NCI-H526 treated with DMSO at 0.1 percent for 48 hours (cell line): ENCODE data around the gene TNFRSF4.

Source experiments
- DNase-seq: peaks from one replicate; lab custom pipeline; 2025; lab: John Stamatoyannopoulos, UW

The TNFRSF4 gene

DNA sequence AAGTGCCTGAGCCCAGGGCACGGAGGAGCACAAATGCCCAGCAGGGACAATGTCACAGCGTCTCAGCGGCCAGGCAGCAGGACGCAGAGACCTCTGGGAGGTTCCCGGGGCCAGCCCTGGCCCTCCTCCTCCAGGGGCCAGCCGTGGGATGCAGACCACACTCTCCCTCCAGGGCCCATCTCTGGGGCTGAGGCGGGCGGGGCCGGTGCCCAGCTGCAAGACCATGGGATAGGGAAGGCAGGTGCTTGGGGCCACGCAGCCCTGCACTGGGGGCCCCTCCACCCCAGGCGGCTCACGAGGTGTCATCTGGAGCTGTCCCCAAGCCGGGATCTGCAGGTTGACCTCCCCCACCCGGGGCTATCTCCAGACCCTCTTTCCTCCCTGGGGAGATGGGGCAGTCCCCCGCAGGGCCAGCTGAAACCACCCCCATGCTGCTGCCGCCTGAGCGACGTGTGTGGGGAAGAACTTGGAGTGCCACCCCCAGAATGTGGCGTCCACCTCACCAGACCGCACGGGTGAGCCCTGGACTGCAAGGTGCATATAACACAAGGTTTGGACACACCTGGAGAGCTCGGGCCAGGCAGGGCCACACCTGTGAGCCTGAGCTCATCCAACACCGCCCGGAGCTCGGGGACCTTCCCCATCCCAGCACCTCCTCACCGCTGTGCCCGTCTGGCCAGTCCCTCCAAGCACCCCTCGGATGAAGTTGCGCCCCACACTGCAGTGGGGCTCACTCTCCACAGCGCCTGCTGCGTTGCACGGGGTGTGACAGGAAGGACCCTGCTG, 44.3 kb downstream of the TNFRSF4 start:
- no peak for DNase-seq

DNA sequence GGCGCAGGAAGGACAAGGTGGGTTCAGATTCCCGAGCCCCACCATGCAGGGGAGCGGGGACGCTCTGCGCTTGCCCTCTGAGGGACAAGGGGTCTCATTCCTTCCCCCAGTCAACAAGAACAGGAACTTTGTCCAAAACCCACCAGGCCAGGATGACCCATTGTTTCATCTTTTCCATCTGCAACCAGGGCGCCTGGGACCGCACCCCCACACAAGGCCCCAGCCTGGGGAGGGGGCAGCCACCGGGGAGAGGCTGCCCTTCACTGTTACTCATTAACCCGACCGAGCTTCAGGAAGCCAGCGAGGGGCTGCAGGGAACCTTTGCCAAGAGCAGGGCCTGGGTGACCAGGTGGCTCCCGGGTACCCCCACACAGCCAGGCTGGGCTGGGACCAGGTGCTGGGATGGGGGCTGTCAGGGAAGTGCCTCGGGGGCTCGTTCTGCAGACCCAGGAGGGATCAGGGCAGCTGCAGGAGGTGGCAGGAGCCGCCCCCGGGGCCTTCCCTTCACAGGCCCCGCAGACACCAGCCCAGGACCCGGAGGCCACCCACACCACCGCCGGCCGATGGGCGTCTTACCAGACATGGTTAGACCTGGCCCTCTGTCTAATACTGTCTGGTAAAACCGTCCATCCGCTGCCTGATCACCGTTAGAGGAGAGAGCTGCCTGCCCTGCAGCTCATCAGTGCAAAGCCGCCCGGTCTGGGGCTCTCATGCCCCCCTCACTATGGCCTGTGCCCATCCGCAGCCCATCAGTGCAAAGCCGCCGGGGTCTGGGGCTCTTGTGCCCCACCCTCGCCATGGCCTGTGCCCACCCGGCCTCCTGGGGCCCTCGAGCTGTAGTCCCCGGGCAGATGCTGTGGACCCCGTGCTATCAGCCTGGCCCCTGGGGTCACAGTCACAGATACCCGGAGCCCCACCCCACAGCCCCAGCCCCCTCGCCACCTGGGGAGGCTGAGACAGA, 45.2 kb downstream of the TNFRSF4 start:
- no peak for DNase-seq

DNA sequence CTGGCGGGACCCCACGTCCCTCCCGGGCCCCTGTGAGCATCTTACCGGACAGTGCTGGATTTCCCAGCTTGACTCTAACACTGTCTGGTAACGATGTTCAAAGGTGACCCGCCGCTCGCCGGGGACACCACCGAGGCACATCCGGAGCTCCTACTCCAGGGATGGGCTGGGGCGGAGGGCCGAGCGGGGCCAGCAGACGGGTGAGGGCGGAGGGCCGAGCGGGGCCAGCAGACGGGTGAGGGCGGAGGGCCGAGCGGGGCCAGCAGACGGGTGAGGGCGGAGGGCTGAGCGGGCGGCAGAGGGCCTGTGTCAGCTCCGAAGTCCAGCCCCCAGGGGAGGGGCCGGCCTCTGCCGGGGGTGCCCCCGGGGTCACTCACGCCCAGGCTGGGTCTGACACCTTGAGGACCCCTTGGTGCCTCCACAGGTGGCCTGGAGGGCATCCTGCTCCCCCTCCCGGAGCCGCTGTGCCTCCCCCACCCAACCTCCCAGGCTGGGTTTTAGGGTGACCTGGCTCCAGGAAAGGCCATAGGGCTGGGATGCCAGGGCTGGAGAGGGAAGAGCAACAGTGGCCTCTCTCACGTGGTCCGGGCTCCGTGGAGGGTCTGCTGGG, 46.0 kb downstream of the TNFRSF4 start:
- DNase-seq = no peak

GRCh38 chr1:1167398-1167821, 46.5 kb downstream of the TNFRSF4 start:
- no peak for DNase-seq

DNA sequence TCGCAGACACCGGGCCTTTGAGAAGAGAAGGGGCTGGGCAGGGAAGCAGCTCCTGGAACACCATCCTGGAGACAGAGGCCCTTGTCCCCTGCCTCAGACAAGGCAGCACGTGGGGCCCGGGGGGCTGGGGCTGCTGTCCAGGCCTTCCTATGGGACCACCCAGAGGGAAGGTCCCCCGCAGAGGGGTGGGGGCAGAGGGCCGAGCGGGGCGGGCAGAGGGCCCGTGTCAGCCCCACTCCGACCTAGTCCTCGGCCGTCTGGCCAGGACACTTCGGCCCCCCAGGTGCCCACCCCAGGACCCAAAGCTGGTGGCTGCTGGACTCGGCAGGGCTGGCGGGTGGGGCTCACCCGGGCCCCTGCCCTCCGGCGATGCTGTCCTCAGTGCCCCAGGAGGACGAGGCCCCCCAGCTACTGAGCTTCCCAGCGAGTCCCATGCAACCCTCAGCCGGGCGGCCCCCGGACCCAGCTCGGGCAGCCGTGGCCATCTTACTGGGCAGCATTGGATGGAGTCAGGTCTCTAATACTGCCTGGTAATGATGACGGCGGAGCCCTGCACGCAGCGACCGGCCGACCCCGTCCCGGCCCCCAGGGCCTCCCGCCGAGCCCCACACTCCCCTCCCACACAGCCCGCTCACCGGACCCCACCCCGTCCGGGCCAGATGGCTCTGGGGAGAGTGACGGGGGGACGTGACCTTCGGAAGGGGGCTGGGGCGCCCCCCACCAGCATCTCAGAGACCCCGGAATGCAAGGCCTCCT, 47.1 kb downstream of the TNFRSF4 start:
- no peak for DNase-seq

DNA sequence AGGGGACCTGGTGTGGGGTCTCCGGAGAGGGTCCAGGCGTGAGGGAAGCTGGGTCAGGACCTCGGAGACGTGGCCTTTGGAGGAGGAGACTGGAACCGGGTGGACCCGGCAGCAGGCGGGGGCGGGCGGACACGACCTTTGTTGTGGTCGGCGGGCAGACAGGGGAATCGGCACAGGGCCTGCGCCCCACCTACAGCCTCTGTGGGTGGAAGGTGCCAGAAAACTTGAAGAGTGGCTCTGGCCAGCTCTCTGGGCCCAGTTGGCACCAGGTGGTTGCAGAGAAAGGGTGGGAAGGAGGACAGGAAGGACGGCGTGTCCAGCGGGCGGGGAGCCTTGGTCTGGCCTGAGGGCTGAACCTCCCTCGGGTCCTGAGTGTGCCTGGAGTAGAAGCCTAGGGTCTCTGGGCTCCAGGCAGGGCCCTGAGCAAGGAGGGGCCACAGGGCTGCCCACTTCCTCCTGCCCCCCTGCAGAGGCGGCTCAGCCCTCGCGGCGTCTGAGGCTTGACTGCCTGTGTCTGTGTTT, 48.0 kb downstream of the TNFRSF4 start:
- no peak for DNase-seq

GRCh38 chr1:1165485-1165884, 48.5 kb downstream of the TNFRSF4 start:
- DNase-seq = no peak

DNA sequence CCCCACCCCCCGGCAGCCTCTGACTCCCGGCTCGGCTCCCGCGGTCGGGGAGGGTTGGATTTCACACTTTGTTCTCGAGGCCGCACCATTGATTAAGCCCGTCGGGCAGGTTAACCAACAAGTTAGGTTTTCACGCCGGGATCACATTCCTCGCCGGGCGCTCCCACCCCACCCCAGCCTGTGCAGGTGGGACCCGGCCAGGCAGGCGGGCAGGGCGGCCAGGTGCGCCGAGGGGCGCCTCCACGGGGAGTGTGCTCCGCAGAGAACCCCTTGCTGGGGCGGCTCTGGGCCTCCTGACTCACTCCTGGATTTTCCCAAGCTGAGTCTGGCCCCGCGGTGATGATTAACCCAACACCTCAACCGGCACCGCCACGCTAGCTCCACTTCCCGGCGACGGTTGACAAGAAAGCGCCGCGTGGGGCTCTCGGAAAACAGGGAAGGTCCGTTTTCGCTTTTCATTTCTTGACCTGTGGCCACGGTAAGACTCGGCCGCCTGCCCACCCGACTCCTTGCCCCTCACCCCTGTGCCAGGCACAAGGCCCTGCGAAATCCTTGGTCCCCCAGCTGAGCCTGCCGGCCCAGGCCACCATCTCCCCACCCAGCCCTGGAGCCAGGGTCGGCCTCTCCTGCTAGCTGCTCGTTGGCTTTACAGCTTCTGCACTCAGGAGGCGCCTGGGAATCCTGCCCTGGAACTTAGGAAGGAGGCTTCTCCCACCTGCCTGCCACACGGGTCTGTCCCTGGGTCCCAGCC, 49.1 kb downstream of the TNFRSF4 start:
- DNase-seq = peak; percentile 32

DNA sequence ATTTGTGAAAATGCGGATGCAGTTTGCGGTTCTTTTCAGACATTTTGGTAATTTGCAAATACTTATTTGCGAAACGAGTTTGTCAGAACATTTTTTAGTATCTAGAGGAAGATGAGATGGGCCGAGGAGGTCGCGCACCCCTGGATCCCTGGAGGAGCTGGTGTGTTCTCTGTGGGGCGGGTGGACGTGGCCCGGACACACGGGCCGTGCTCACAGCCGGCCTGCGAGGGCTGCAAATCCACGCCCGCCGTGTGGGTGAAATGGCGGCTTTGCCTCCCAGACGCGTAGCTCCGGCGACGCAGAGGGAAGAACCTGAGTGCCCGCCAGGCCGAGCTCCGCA, 49.6 kb downstream of the TNFRSF4 start:
- no peak for DNase-seq

- DNase-seq = no peak
Measured at GRCh38 chr1:1163538-1164070, 50.3 kb downstream of the TNFRSF4 start.

DNA sequence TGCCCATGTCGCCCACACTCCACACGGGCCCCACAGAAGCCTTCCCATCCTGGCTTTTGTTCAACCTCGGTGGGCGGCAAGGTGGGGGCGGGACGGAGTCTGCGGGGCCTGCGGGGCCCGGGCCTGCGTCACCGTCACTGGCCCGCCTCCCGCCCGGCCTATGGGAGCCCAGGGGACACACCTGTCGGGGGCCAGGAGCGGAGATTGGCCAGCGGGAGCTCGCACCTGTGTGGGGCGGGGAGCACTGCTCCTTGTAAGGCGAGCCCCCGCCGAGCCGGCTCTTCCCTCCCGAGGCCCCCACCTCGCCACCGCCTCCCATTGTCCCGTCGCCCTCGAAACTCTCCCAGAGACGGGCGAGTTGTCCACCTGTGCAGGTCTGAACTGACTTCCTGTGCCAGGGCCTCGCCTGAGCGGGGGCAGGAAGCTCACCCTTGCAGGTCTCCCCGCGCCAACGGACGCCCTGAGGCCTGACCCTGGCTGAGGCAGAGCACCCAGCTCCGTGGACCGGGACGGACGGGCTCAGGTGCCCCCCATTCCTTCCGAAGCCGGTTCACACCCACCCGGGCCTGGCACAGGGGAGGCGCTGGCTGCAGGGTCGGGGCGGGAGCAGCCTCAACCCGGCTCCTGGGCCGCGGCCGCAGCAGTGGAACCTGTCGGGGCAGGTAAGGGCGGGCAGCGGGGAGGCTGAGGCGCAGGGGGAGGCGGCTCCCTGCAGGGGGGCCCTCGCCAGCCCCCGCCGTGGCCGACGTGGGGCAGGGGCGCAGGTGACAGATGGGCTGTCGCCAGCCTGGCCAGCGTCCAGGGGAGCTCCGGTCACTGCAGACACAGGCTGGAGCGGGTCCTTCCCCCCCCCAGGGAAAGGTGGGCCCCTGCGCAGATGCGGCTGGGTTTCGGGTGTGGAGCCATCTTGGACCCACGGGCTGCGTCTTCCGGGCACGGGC, 51.1 kb downstream of the TNFRSF4 start:
- DNase-seq = peak; percentile 93

GRCh38 chr1:1161683-1162079, 52.3 kb downstream of the TNFRSF4 start:
- peak; percentile 25 for DNase-seq
